HepG2 (cell line): ENCODE results near the gene LRRN2. TPM values are rescaled to one million over a fixed set of nuclear protein-coding genes. Genes with fewer than 3 reads are reported as not detected.

ENCODE experiments used
- ATAC-seq: fragments of 200-7000 bp; cut with Tn5 transposase; 3 replicates; pipeline ENCODE4 v1.9.1; 2020; ENCODE audit warnings: mild to moderate bottlenecking, moderate library complexity
- BruUV-seq: library from RNA; stranded (reverse); fragments of 400-500 nt; replicated peaks from 2 replicates; lab custom pipeline; 2021; lab: Mats Ljungman, UMichigan
- CTCF ChIA-PET: fragments of 300-600 bp; formaldehyde crosslinking; extraction: SDS; loops from one replicate; lab custom pipeline; 2021; ENCODE audit warnings: low total read pairs, inconsistent platforms, low intra/inter-chr PET ratio; lab: Yijun Ruan, JAX
- POLR2A ChIA-PET: fragments of 350-600 bp; sonication (Branson Sonifier 250); formaldehyde crosslinking; loops from one replicate; lab custom pipeline; 2020; ENCODE audit warnings: antibody characterized with exemption, inconsistent platforms; lab: Yijun Ruan, JAX
- DNase-seq: peaks from one replicate; pipeline ENCODE4 v3.0.0-alpha.2; 2015; ENCODE audit warnings: low spot score
- FAIRE-seq: peaks from 3 replicates; lab custom pipeline; 2011; peaks lifted over from hg19 to GRCh38; lab: Jason Lieb, UNC
- H2AFZ ChIP-seq: one replicate; pipeline ENCODE4 v1.6.1; 2011; ENCODE audit warnings: low read length, inconsistent platforms
- H3K27ac ChIP-seq: fragments of 300-600 bp; 3 replicates; pipeline ENCODE4 v1.8.0; 2011; ENCODE audit warnings: mixed run types, mild to moderate bottlenecking, mixed read lengths, low read length, inconsistent platforms; ENCODE audit not compliant: insufficient read depth; ENCODE audit errors: extremely low read length
- H3K27me3 ChIP-seq, 2 experiments: fragments of 200-600 bp in 1 of 2; 2 replicates in 1 of 2; 3 replicates in 1 of 2; pipeline versions ENCODE4 v1.6.0 to v1.8.0; 2011; ENCODE audit warnings: low read length in 2 of 2, mild to moderate bottlenecking in 2 of 2, moderate library complexity in 2 of 2, inconsistent platforms in 1 of 2; ENCODE audit not compliant: insufficient read depth in 2 of 2, control insufficient read depth in 1 of 2
- H3K36me3 ChIP-seq, 2 experiments: fragments of 200-600 bp in 1 of 2; replicated peaks in 1 of 2; 2 replicates in 1 of 2; 3 replicates in 1 of 2; pipeline versions ENCODE4 v1.5.1 to v1.8.0; 2011; ENCODE audit warnings: low read length in 2 of 2, inconsistent platforms in 1 of 2; ENCODE audit not compliant: insufficient read depth in 2 of 2, control insufficient read depth in 1 of 2
- H3K4me1 ChIP-seq: 2 replicates; pipeline ENCODE4 v1.5.1; 2012; ENCODE audit warnings: low read length, inconsistent platforms; ENCODE audit not compliant: insufficient read depth
- H3K4me2 ChIP-seq: 2 replicates; pipeline ENCODE4 v1.6.0; 2011; ENCODE audit warnings: low read depth, low read length, inconsistent platforms
- H3K4me3 ChIP-seq, 3 experiments: fragments of 200-600 bp in 1 of 3; sonication (generic), shearing (Covaris generic) in 1 of 3; replicated peaks in 1 of 3; 2 replicates each; pipeline ENCODE4 v1.5.1; 2011 to 2016; ENCODE audit warnings: low read length in 3 of 3, inconsistent platforms in 2 of 3, low read depth in 2 of 3, mild to moderate bottlenecking in 2 of 3, control low read depth in 1 of 3, mixed read lengths in 1 of 3; ENCODE audit not compliant: insufficient read depth in 1 of 3
- H3K79me2 ChIP-seq: one replicate; pipeline ENCODE4 v1.6.1; 2011; ENCODE audit warnings: low read length, inconsistent platforms; ENCODE audit not compliant: insufficient read depth
- H3K9ac ChIP-seq: 2 replicates; pipeline ENCODE4 v1.6.0; 2011; ENCODE audit warnings: mild to moderate bottlenecking, low read depth, low read length, inconsistent platforms; ENCODE audit not compliant: insufficient read depth
- H3K9me3 ChIP-seq: 2 replicates; pipeline ENCODE4 v1.5.1; 2012; ENCODE audit warnings: mild to moderate bottlenecking, low read length
- H4K20me1 ChIP-seq: 2 replicates; pipeline ENCODE4 v1.6.0; 2011; ENCODE audit warnings: inconsistent platforms, mild to moderate bottlenecking, low read length, moderate library complexity; ENCODE audit not compliant: insufficient read depth
- BCL6 ChIP-seq: IDR thresholded peaks from 2 replicates; pipeline ENCODE4 v1.6.1; 2016; ENCODE audit warnings: missing genetic modification reagents, missing compliant biosample characterization
- MAFK ChIP-seq, 2 experiments: IDR thresholded peaks in 1 of 2; conservative IDR thresholded peaks in 1 of 2; 2 replicates each; pipeline ENCODE4 v1.6.1; 2011; ENCODE audit warnings: improper control_type of control experiment in 2 of 2, low read length in 2 of 2
- MNT ChIP-seq: fragments of 450-650 bp; IDR thresholded peaks from 2 replicates; pipeline ENCODE4 v1.6.1; 2016
- NCOR1 ChIP-seq: fragments of 200-600 bp; sonication (generic); IDR thresholded peaks from 2 replicates; pipeline ENCODE4 v1.7.0; 2017; ENCODE audit warnings: antibody characterized with exemption, low read length, borderline replicate concordance
- NFE2L1 ChIP-seq: sonication (generic); formaldehyde crosslinking; IDR thresholded peaks from 2 replicates; pipeline ENCODE4 v1.4.0; 2020; ENCODE audit warnings: missing genetic modification reagents, mild to moderate bottlenecking, borderline replicate concordance
- NONO ChIP-seq, 2 experiments: fragments of 450-650 bp in 1 of 2; sonication (generic) in 1 of 2; formaldehyde crosslinking in 1 of 2; IDR thresholded peaks in 1 of 2; conservative IDR thresholded peaks in 1 of 2; 2 replicates each; pipeline versions ENCODE4 v1.6.1 to v1.8.0; 2017 to 2022; ENCODE audit warnings: mild to moderate bottlenecking in 1 of 2, missing genetic modification reagents in 1 of 2, moderate library complexity in 1 of 2
- RBFOX2 ChIP-seq: fragments of 200-400 bp; formaldehyde crosslinking; IDR thresholded peaks from 2 replicates; pipeline ENCODE4 v1.6.1; 2017; ENCODE audit warnings: low read depth, mild to moderate bottlenecking, low read length
- SMARCC2 ChIP-seq: fragments of 450-650 bp; IDR thresholded peaks from 2 replicates; pipeline ENCODE4 v1.6.1; 2017; ENCODE audit warnings: antibody characterized with exemption, mild to moderate bottlenecking
- SRY ChIP-seq: sonication (generic); formaldehyde crosslinking; IDR thresholded peaks from 2 replicates; pipeline ENCODE4 v1.8.0; 2022; ENCODE audit warnings: mild to moderate bottlenecking, missing genetic modification reagents
- TAF15 ChIP-seq: fragments of 200-400 bp; formaldehyde crosslinking; IDR thresholded peaks from one replicate; pipeline ENCODE4 v1.6.1; 2018; ENCODE audit warnings: mild to moderate bottlenecking, low read depth, low read length; ENCODE audit not compliant: poor library complexity, severe bottlenecking
- ZNF556 ChIP-seq: sonication (generic); formaldehyde crosslinking; IDR thresholded peaks from 2 replicates; pipeline ENCODE4 v1.4.0; 2020; ENCODE audit warnings: mild to moderate bottlenecking, missing genetic modification reagents, borderline replicate concordance
- ZNF616 ChIP-seq: sonication (generic); formaldehyde crosslinking; IDR thresholded peaks from 2 replicates; pipeline ENCODE4 v1.5.0; 2020; ENCODE audit warnings: low read depth, mild to moderate bottlenecking, missing genetic modification reagents
- ZNF660 ChIP-seq: sonication (generic); formaldehyde crosslinking; IDR thresholded peaks from 2 replicates; pipeline ENCODE4 v1.5.1; 2020; ENCODE audit warnings: mild to moderate bottlenecking, low read depth, missing genetic modification reagents, borderline replicate concordance
- ZNF773 ChIP-seq: sonication (generic); formaldehyde crosslinking; IDR thresholded peaks from 2 replicates; pipeline ENCODE4 v1.4.0; 2020; ENCODE audit warnings: missing genetic modification reagents, borderline replicate concordance
- ZNF792 ChIP-seq: IDR thresholded peaks from 2 replicates; pipeline ENCODE4 v1.6.1; 2016
- ZNF800 ChIP-seq: sonication (generic); formaldehyde crosslinking; IDR thresholded peaks from 2 replicates; pipeline ENCODE4 v1.4.0; 2020; ENCODE audit warnings: missing genetic modification reagents
- ZNF839 ChIP-seq: sonication (generic); formaldehyde crosslinking; IDR thresholded peaks from 2 replicates; pipeline ENCODE4 v1.4.0; 2020; ENCODE audit warnings: missing genetic modification reagents, mild to moderate bottlenecking, borderline replicate concordance
- WGBS: methylation state at CpG from one replicate; pipeline ENCODE4 v1.1.6; 2017; ENCODE audit warnings: low lambda C conversion rate; 5-methylcytosine and 5-hydroxymethylcytosine counted together
- in situ Hi-C: cut with HindIII; loops from 2 replicates; pipeline ENCODE4 v1.10.0; 2017; ENCODE audit warnings: low pct_unique_long_range_greater_than_20kb; ENCODE audit not compliant: extremely low pct_ligation_motif_present
- intact Hi-C: fragments of 100-400 bp; cut with micrococcal nuclease; formaldehyde crosslinking; loops from one replicate; pipeline ENCODE4 v1.10.0; 2022; ENCODE audit not compliant: unreplicated experiment
- polyA plus RNA-seq, 8 experiments: library from polyadenylated mRNA; depleted of rRNA in 3 of 8; stranded (reverse) in 7 of 8; unstranded in 1 of 8; fragments of >200 nt; fragmentation: Illumina TruSeq in 4 of 8; extraction: Trizol in 4 of 8; gene quantifications; 2 replicates each; pipeline versions ENCODE4 v1.2.1 to v1.2.3, GENCODE V29; 2011 to 2016; ENCODE audit warnings: low read depth in 4 of 8, missing spikeins in 1 of 8, mixed read lengths in 1 of 8; ENCODE audit not compliant: insufficient read depth in 1 of 8
- total RNA-seq, 5 experiments: library from RNA; depleted of rRNA; stranded (reverse); fragments of >200 nt; fragmentation: Illumina TruSeq; extraction: Trizol; gene quantifications; 2 replicates each; pipeline ENCODE4 v1.2.3, GENCODE V29; 2016; ENCODE audit warnings: low read depth in 1 of 5

LRRN2 gene
- total and polyA plus RNA-seq, 2 of the 13 experiments (the other 11 are each of a cell fraction or from before 2014, with no cell fraction given), result not detected

DNA sequence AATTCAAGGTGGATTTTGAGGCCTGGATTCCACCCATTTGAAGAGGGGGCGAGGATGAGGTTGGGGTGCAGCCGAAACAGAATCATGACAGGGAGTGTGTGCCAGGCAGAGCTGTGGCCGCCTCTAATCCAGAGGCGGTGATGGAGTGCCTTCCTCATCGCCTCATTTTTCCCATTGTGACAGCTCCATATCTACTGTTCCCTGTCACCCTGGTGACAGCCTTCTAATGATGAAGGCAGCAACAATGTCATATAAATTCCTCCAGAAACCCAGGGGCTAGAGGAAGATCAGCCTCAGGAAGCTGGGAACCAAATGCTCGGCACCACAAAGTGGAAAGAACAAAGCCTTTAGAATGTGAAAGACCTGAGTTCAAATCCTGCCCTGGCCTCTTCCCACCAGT, 42.0 kb downstream of the LRRN2 start (continued):
- TF ChIP-seq ZNF800 (CRISPR knock-in tag), result no peak
- TF ChIP-seq, all 625 proteins: peak for 0

DNA sequence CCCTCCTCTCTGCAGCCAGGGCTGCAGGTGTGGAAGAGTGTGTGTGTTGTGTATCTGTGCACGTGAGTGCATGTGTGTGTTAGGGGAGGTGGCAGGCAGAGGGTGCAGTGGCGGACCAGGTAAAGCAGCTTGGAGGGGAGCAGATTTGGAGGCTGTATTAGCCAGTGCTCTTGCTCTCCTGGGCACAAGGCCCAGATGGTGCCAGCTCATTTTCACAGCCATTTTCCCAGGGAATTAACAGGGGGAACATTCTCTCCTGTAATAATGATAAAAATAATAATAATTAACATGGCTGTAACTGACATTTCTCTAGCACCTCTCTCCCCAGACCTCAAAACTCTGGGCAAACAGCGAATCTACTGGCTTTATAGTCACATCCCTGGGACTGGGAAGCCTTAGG, 43.6 kb downstream of the LRRN2 start:
- Histone ChIP-seq H3K36me3 (no peaks in the 10 kb centered on the region), H3K27me3 (peaks cover 1 to 6% of the 10 kb centered on the region in 2 experiments; a peak in 2 of 5 replicates), H3K9me3 (no peaks in the 10 kb centered on the region), H3K79me2 (no peaks in the 10 kb centered on the region), H3K4me1 (no peaks in the 10 kb centered on the region)
- BruUV-seq, result no TSS peak
- in situ Hi-C loops, result no loop called here
- CTCF ChIA-PET, result no interaction called here
- TF ChIP-seq SMARCC2, result no peak
- no peak for TF ChIP-seq ZNF792 (CRISPR knock-in tag)
- no peak for TF ChIP-seq NONO (IDR thresholded peaks at IDR 0.05)
- TF ChIP-seq NONO (CRISPR knock-in tag; conservative IDR thresholded peaks at IDR 0.05), result no peak
- TF ChIP-seq MAFK (conservative IDR thresholded peaks at IDR 0.05 in 1 of 2, IDR thresholded peaks at IDR 0.05 in 1 of 2; ENCODE audit: low read length in 2 of 2), result no peak
- TF ChIP-seq ZNF660 (CRISPR knock-in tag), result no peak
- TF ChIP-seq NFE2L1, result no peak
- no peak for TF ChIP-seq BCL6 (CRISPR knock-in tag)
- TF ChIP-seq ZNF839, result no peak
- TF ChIP-seq ZNF556 (CRISPR knock-in tag), result no peak
- no peak for TF ChIP-seq TAF15
- no peak for TF ChIP-seq NCOR1
- no peak for TF ChIP-seq ZNF616 (CRISPR knock-in tag)
- TF ChIP-seq SRY (CRISPR knock-in tag), result no peak
- TF ChIP-seq RBFOX2, result no peak
- TF ChIP-seq MNT, result no peak
- TF ChIP-seq ZNF773 (CRISPR knock-in tag), result no peak
- TF ChIP-seq, all 625 proteins: peak for 0
- no peak overlapping the region for H3K27ac ChIP-seq
- FAIRE-seq (no peak), DNase-seq (no peak), ATAC-seq (no peak)
- intact Hi-C loops, result no loop called here
- no peak overlapping the region for H3K9ac ChIP-seq
- POLR2A ChIA-PET, result no interaction called here
- no peak overlapping the region for H3K4me3 ChIP-seq
- no peak overlapping the region for H2AFZ ChIP-seq
- WGBS, result 11% methylated on average over 3 of the region's 3 CpGs
- H3K4me2 ChIP-seq, result no peak overlapping the region
- H4K20me1 ChIP-seq, result no peaks in the 10 kb centered on the region
